ENCODE results near the gene TTBK2.

DNA sequence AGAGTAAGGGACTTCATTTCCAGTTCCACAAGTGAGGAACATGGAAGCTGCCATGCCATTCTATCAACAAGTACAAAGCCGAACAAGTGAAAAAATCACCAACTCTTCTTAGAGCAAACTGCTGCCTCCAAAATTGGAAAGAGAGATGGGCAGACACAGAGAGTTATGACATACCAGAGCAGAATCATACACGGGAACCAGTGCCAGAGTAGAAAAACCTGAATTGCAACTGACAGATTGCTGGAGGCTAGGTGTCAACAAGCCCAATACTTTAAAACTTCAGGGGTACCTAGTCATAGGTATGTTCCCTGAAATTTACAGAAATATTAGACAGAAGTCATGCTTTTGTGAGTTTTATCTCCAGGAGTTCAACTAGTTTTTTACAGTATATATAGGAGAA, 62.0 kb downstream of the TTBK2 start:
- TF ChIP-seq SP1 (IDR thresholded peaks at IDR 0.05; ENCODE audit: low read depth) = no peak
- TF ChIP-seq, protein P1, sequence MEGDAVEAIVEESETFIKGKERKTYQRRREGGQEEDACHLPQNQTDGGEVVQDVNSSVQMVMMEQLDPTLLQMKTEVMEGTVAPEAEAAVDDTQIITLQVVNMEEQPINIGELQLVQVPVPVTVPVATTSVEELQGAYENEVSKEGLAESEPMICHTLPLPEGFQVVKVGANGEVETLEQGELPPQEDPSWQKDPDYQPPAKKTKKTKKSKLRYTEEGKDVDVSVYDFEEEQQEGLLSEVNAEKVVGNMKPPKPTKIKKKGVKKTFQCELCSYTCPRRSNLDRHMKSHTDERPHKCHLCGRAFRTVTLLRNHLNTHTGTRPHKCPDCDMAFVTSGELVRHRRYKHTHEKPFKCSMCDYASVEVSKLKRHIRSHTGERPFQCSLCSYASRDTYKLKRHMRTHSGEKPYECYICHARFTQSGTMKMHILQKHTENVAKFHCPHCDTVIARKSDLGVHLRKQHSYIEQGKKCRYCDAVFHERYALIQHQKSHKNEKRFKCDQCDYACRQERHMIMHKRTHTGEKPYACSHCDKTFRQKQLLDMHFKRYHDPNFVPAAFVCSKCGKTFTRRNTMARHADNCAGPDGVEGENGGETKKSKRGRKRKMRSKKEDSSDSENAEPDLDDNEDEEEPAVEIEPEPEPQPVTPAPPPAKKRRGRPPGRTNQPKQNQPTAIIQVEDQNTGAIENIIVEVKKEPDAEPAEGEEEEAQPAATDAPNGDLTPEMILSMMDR (IDR thresholded peaks at IDR 0.05 in 2 of 3, conservative IDR thresholded peaks at IDR 0.05 in 1 of 3; ENCODE audit: borderline replicate concordance in 1 of 3, insufficient read depth in 1 of 3, low read depth in 2 of 3, low read length in 2 of 3) = no peak
- no peak for TF ChIP-seq JUND (IDR thresholded peaks at IDR 0.05)
- TF ChIP-seq RAD21 (IDR thresholded peaks at IDR 0.05; ENCODE audit: low read depth) = no peak
- TF ChIP-seq POLR2A (IDR thresholded peaks at IDR 0.05; ENCODE audit: borderline replicate concordance, extremely low read depth, insufficient read depth, insufficient read length) = no peak
- no peak for TF ChIP-seq FOSL1 (IDR thresholded peaks at IDR 0.05; ENCODE audit: low read depth)
- TF ChIP-seq CEBPB (IDR thresholded peaks at IDR 0.05; ENCODE audit: low read depth) = no peak
